Measurements from ENCODE around the gene LPIN1.
A peak's percentile ranks its signal among the peaks of the same experiment; 100 is the strongest.

Gene LPIN1, protein sequence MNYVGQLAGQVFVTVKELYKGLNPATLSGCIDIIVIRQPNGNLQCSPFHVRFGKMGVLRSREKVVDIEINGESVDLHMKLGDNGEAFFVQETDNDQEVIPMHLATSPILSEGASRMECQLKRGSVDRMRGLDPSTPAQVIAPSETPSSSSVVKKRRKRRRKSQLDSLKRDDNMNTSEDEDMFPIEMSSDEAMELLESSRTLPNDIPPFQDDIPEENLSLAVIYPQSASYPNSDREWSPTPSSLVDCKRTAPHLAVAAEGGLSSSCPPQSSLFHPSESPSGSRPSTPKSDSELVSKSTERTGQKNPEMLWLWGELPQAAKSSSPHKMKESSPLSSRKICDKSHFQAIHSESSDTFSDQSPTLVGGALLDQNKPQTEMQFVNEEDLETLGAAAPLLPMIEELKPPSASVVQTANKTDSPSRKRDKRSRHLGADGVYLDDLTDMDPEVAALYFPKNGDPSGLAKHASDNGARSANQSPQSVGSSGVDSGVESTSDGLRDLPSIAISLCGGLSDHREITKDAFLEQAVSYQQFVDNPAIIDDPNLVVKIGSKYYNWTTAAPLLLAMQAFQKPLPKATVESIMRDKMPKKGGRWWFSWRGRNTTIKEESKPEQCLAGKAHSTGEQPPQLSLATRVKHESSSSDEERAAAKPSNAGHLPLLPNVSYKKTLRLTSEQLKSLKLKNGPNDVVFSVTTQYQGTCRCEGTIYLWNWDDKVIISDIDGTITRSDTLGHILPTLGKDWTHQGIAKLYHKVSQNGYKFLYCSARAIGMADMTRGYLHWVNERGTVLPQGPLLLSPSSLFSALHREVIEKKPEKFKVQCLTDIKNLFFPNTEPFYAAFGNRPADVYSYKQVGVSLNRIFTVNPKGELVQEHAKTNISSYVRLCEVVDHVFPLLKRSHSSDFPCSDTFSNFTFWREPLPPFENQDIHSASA

DNA sequence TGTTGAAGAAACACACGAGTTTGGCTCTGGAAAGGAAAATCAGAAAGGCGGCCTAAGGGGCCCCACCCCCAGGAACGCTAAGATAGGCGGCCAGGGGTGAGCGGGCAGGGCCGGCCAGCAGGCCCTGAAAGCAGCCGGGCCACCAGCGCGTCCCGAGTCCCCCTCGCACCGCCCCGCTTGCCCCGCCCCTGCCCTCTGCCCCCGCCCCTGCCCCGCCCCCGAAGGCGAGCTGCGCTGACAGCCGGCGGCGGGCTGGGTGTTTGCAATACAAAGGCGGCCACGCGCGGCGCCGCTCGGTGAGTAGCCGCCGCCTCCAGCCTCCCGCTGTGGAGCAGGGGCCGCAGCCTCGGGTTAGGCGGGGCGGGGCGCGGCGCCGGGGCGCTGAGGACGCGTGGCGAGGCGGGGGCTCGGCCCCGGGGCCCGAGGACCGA, at the start of gene LPIN1:
Gene LPIN1, plus strand, starts transcription at position 257 of the 431 bp plus-strand sequence. CDS start 18,910 bp downstream, outside the sequence.
- DNase-seq, result peak; percentile 91 to 98 (median 96)

DNA sequence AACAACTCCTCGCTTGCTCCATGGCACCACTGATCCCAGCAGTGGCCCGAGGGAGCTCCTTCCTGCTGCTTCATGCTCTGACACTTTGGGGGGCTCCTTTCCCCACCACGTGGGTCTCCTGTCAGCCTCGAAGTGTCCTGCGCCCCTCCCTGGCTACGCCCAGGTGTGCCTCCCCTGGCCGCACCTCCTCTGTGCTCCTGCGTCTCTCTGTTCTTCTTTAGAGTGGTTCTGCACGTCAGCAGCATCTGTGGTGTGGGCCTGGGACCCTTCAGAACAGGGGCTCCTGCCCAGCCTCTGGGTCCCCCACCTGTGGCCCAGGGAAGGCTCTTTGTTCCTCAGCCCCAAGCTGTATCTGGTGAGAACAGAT, 49.7 kb upstream of the LPIN1 start:
- DNase-seq, result no peak

DNA sequence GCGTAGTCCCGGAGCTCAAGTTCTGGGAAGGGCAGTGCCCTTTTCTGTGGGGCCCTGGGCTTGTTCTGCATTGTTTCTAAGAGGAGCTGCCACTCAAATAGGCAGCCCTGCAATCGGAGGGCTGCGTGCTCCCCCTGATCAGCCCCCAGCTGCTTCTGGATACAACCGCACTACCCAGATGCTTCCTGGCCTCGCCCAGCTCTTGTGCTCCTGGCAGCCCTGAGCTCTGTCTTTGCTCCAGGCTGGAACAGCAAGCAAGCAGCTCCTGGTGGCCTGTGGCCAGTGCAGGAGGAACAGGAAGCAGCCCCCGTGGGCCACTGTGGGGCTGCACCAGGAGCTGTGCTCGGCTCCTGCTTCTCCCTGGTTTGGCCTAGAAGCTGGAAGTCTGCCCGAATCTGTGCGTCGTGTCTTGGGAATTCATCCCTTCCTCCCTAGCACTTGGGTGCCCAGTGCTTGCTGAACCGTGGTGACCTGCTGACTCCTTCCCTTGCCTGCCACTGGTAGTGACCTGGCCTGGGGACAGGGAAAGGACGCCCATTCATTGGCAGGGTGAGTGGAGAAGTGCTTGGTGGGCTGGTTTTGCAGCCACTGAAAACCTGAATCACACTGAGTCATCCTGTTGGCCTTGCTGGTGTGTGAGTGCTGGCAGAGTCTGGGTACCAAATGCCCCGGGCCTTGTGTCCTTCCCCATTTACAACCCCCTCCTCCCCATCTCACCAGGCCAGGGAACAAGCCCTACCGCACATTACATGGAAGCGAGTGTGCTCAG, 49.1 kb upstream of the LPIN1 start:
- DNase-seq, result peak; percentile 70 to 83 (median 70)

DNA sequence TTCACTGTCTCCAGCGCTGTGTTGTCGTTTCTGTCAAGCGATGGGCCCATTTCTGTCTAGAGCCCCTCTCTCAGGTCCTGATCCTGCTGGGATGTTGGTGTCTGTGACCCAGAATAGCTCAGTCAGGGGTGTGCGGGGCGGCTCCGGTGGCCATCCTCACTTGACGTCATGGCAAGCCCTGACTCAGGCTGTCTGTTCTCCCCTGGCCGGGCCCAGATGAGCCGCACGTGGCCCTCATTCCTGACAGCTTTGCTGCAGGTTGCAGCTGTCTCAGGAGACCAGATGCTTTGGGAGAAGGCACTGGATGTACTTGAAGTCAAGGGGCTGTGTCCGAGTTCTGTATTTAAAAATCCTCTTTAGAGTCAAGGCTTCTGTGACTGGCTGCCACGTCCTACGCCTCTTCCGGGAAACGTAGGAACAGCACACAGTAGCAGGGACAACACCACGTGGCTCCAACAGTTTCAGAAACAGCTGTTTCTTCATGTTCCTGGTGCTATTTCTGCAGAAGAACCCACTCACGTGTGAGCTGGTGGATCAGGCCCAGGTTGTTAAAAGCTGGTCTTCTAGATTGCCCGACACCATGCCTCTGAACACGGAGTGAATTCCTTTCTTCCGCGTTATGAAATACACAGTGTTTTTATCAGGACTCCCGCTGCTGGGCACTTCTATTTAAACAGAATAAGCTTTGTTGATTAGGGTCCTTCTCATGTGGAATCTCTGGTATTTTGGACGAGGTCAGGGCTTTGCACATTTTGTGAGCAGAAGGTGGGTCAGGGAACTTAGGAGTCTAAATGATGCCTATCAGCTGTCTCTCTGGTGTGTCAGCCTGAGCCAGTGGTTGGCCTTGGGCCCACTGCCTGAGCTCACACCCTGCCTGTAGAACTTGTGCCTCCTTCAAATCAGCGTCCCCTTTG, 48.2 kb upstream of the LPIN1 start:
- peak; percentile 57 to 72 (median 58) for DNase-seq

DNA sequence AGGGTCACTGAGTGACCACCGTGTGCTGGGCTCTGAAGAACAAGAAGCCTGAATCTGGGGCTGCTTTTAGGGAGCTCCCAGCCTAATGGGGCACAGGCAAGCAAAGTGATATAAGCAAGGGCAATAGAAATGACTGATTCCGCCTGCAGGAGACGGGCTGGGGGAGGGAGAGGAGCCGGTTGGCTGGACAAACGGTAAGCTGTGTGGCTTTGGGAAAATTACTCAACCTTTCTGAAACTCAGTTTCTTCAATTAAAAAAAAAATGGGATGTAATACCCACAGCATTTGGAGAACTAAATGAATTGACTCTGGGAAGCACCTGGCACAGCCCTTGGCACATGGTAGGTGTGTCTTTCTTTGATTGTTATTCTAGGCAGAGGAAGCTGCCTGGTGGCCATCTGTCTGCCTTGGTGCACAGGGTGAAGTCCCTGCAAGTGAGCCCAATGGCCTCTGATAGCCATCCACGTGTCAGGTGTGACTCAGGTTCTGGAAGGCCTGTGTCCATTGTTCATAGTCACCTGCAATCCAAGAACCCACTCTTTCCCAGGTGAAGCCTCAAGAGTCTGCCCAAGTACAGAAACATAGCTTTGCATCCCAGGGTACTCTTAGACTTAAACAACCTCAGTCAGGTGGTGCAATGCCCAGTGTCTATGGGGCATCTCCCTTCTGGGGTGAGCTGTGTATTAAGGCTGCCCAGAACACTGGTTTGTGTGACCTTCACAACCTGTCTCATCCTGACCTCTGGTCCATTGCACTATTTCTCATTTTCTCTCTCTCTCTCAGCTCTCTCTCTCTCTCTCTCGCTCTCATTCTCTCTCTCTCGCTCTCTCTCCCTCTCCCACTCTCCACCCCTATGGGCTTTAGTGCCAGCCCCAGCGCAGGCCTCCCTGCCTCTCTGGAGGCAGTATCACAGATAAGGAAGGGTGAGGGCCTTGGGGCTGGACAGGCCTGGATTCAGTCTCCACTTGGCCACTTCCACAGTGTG, 46.5 kb upstream of the LPIN1 start:
- DNase-seq, result no peak

DNA sequence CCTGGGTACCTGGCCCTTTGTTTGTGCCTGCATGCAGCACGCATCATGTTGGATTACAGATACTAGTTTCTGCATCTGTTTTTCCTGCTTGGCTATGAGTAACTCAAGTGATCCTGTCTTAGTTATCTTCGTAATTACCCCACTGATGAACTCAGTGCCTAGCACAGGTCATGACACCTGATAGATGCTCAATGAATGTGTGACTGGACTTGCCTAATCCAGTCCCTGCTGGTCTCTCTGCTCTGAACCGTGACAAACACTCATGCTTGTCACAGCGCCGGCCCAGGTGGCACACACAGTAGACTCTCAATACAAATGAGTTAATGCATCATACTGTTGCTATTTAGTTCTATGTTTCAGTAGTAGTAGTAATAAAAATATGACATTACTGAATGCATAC, 45.2 kb upstream of the LPIN1 start:
- DNase-seq, result no peak

DNA sequence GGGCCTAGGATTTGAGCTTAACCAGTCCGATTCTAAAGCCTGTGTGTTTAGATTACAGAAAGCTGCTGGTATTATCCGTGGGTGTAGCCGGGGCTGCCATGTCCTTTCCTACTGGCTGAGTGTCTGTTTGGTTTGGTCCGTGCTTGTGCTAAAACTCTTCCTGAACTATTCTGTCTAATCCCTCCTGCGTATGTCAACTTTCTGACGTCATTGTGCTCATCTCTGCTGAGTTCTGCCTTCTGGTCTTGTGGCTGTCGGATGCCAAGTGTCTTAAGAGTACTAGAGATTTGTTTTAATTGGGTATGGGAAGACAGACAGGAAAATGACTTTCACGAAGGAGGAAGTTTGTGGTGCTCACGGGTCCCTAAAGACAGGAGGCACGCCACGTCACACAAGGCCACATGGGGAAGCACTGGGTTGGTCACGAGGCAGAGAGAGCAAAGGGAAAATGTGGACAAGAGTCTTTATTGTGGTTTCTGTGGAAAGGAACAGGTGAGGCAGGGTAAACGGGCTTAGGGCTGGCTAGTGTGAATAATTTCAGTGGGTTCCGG, 44.6 kb upstream of the LPIN1 start:
- peak; percentile 89 to 95 (median 89) for DNase-seq

DNA sequence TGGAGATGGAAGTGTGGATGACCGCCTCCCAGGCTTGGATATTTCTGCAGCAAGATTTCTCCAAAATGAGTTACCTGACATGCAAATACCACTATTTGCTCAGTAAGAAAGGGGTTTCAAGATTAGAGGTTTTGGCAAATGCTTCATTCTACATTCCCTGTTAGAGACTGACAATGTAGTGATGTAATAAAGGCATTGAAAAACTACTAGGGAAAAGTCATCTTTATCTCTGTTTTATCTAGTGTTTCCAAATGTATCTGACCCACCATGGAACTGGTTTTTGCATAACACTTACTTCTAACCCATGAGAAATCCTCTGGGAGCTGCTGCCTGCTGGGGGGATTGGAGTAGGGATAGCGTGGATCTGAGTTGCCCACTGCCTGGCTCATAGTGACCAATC, 43.5 kb upstream of the LPIN1 start:
- DNase-seq, result no peak

DNA sequence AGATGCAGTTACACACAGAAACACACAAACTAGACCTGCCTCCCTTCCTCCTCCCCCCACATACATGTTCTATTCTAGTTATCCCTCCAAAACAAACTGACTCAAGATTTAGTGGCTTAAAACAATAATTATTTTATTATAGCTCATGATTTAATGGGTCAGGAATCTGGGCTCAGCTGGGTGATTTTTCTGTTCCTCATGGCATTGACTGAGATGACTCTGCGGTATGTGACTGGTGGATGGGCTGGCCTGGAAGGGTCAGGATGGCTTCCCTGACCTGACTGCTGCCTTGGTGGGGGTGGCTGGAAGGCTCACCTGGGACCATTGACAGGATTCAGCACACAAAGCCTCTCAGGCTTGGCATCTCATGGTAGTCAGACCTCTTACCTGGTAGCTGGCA, 42.7 kb upstream of the LPIN1 start:
- DNase-seq, result no peak

DNA sequence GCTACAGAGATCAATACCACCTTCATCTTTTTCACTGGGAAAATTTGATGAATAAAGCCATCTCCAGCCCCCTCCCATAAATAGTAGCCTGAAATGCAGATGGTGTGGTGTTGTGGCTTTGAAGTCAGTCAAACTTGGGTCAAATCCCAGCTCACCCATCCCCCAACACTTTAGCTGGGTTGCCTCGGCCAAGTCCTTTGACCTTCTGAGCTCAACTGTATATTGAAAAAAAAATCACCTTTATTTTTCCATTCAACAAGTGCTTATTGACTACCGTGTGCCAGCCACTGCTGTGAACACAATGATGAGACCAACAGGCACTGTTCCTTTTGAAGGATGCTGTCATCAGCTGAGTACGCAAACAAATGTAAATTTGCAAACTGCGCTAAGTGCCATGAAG, 41.4 kb upstream of the LPIN1 start:
- DNase-seq, result no peak

DNA sequence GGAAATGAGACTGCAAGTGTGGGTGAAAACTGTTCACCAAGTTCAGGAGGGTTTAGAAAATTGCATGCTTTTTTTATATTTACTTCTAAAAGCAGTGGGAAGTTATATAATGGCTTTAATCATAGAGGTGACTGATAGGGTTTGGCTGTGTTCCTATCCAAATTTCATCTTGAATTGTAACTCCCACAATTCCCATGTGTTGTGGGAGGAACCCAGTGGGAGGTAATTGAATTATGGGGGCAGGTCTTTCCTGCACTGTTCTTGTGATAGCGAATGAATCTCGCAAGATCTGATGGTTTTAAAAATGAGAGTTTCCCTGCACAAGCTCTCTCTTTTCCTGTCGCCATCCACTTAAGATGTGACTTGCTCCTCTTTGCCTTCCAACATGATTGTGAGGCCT, 40.7 kb upstream of the LPIN1 start:
- no peak for DNase-seq

DNA sequence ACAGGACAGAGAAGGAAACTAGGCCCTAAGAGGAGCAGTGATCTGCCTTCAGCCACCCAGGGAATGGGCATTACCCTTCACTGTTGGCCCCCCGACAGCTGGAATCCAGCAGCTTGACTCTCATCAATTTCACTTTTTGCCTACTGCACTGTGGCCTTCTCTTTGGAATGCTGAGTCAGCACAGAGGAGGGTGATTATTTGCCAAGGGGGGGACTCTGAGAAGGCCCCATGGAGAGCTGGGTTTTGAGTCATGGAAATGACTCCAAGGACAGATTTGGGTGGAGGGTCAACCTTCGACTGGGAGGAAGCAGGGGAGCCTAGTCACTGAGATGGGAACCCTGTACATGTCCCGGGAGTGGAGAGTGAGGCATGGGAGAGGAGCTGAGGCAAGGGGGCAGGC, 38.3 kb upstream of the LPIN1 start:
- DNase-seq, result no peak

DNA sequence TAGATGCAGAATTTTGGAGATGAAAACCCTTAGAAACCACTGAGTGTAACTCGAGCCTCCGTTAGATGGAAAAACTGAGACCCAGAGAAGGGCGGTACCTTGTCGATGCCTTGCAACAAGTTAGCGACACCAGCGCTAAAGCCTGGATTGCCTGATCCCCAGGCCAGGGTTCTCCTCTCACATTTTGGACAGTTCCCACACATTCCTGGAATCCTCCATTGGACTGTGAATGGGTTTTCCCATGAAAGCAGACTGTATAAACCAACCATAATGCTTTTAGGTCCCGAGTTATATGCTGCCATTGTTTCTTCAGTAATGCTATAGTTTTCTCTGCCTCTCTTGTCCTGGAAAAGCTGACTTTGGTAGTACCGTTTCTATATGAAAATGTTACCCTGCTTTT, 37.1 kb upstream of the LPIN1 start:
- DNase-seq, result no peak

DNA sequence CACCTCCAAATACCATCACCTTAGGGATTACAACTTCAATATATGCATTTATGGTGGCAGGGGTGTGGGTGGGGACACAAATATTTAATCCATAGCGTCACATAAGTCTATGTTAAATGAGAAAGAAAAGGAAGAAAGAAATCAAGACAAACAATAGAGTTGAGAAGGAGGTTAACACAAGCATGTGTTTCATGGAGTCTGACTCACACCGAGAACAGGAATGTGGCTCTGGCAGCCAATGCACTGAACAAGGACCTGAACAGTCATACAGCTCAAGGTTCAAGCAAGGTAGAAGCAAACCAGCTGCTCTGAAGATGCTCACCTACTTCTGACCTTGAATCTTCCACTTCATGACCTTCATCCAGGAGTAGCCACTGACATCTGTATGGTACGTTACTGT, 36.2 kb upstream of the LPIN1 start:
- DNase-seq, result no peak

DNA sequence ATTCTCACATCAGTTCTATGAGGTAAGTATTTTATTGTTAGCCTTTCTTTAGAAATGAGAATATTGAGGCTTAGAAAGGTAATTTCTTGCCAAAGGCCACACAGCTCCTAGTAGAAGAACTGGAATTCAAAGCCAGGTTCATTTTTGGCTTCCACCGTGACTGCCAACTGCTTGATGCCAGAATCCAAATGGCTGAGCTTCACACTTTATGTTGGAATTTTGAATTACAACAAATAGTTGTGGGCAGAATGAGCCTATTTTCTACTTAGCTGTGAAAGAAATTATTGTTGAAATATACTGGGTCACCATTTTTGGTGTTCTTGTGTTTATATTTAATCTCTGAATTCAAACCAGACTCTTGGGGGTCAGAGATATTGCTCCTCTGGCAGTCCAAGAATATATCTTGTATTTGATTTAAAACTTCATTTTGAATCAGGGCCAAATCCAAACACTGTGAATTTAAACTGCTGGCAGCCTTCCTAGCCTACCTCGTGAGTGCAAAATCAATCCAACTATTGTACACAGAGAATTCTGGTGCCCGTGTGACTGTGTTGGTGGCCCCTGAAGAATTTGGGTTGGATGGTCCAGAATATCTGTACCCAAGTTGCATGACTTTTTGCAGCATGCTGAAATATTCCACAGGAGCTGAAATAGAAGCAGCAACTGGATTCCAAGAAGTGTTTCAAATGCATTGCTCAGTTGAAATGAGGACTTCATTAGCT, 35.6 kb upstream of the LPIN1 start:
- DNase-seq, result no peak

DNA sequence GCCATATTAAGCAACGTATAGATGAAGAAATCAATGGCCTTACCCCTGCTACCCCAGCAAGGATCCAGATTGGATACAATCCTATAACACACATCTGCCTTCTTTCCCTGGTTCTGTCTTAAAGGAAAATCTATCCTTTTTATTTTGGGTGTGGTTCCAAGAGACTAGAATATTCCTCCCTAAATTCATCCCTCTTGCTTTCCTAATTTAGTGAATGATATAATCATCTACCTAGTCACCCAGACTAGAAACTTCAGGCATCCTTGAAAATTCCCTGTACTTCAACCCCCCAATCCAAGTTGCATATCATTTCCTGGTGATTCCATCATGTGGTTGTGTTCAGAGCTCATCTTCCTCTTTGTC, 35.1 kb upstream of the LPIN1 start:
- DNase-seq, result no peak

DNA sequence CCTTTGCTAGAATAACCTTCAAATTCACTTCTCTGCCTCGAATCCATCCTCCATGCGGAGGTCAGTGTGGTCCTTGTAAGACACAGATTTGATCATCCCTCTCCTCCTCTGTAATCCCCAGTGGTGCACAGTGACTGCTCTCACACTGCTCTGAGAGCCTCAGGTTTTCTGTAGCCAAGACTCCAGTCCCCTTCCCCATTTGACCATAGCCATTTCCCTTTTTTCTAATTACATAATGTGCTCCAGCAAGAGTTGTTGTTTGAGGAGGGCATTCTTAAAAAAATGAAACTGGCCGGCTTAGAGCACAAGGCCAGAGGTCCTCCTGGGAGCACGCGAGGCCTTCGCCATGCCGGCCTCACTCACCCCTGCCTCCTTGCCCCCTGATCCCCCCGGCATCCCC, 34.7 kb upstream of the LPIN1 start:
- DNase-seq, result peak in 2 of 3 donors; percentile 26 to 48

DNA sequence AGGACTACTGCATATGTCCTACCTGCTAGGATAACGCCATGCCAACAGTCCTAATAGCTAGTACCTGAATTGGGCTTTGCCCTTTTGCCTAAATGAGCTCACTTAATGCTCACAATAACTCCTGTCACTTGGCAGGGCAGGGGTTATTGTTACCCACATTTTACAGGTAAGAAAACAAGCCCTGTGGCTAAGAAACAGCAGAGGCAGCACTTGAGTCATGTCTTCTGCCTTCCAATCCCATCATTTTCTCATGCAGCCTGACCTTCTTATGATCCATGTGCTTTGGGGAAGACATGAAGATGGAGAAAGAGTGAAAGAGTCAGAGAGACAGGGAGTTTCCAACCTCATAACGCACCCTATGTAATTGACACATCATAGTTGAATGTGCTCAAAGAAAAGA, 33.6 kb upstream of the LPIN1 start:
- DNase-seq, result peak in 1 of 3 donors; percentile 44

DNA sequence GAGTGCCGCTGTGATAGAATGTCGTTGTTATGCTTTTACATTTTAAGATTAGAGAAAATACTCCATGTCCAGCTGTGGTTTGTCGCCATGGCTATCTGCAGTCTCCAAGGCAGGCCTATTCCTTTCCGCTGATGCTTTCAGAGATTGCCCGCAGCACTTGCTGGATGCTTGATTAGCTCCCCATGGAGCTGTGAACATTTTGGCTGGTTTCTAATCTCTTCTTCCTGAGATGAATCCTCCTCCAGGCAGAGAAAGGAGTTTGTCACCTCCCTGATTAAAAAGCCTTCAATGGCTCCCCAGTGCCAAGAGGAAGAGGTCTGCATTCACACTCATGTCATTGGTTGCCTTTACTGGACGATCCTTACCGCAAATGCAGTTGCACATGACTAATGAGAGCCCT, 32.6 kb upstream of the LPIN1 start:
- no peak for DNase-seq

Measured in suppressor macrophage treated with lipopolysaccharide for 1 hour (primary cell).